Keratinocyte (primary cell): ENCODE results near the gene SASH1. TPM values are rescaled to one million over a fixed set of nuclear protein-coding genes. Genes with fewer than 3 reads are reported as not detected.

Experiments used
- DNase-seq: peaks from one replicate; pipeline ENCODE4 v3.0.0-alpha.2; 2011; ENCODE audit warnings: low read depth, missing footprints, low spot score
- FAIRE-seq: peaks from 2 replicates; lab custom pipeline; 2011; peaks lifted over from hg19 to GRCh38; lab: Jason Lieb, UNC
- H2AFZ ChIP-seq: 2 replicates; pipeline ENCODE4 v1.6.0; 2012; ENCODE audit warnings: low read length, control low read depth, inconsistent platforms; ENCODE audit not compliant: control insufficient read depth
- H3K27ac ChIP-seq: 2 replicates; pipeline ENCODE4 v1.5.1; 2011; ENCODE audit warnings: low read length; ENCODE audit not compliant: control insufficient read depth, insufficient read depth
- H3K27me3 ChIP-seq: 3 replicates; pipeline ENCODE4 v1.6.0; 2011; ENCODE audit warnings: low read length; ENCODE audit not compliant: control insufficient read depth, insufficient read depth; ENCODE audit errors: extremely low read depth
- H3K36me3 ChIP-seq, 2 experiments: 2 replicates in 1 of 2; 3 replicates in 1 of 2; pipeline ENCODE4 v1.5.1; 2011; ENCODE audit warnings: low read length in 2 of 2, mild to moderate bottlenecking in 1 of 2; ENCODE audit not compliant: control insufficient read depth in 2 of 2, insufficient read depth in 2 of 2; ENCODE audit errors: extremely low read depth in 1 of 2
- H3K4me1 ChIP-seq: 3 replicates; pipeline ENCODE4 v1.5.1; 2011; ENCODE audit warnings: low read length; ENCODE audit not compliant: control insufficient read depth, insufficient read depth; ENCODE audit errors: extremely low read depth
- H3K4me2 ChIP-seq: 3 replicates; pipeline ENCODE4 v1.6.0; 2011; ENCODE audit warnings: low read depth, low read length; ENCODE audit not compliant: control insufficient read depth, insufficient read depth; ENCODE audit errors: extremely low read depth
- H3K4me3 ChIP-seq, 3 experiments: fragments of 200-600 bp in 1 of 3; sonication (generic) in 1 of 3; 2 replicates in 2 of 3; 3 replicates in 1 of 3; pipeline ENCODE4 v1.5.1; 2011 to 2016; ENCODE audit warnings: low read length in 3 of 3, mild to moderate bottlenecking in 3 of 3, control low read depth in 2 of 3, inconsistent platforms in 1 of 3, low read depth in 1 of 3, mixed read lengths in 1 of 3, mixed run types in 1 of 3, moderate library complexity in 1 of 3; ENCODE audit not compliant: control insufficient read depth in 2 of 3, insufficient read depth in 2 of 3; ENCODE audit errors: extremely low read depth in 1 of 3
- H3K79me2 ChIP-seq: 2 replicates; pipeline ENCODE4 v1.6.0; 2012; ENCODE audit warnings: low read length; ENCODE audit not compliant: control insufficient read depth, insufficient read depth
- H3K9ac ChIP-seq: 3 replicates; pipeline ENCODE4 v1.6.0; 2011; ENCODE audit warnings: low read length; ENCODE audit not compliant: control insufficient read depth, insufficient read depth; ENCODE audit errors: extremely low read depth
- H3K9me1 ChIP-seq: 3 replicates; pipeline ENCODE4 v1.6.0; 2011; ENCODE audit warnings: low read length; ENCODE audit not compliant: control insufficient read depth, insufficient read depth; ENCODE audit errors: extremely low read depth
- H3K9me3 ChIP-seq: 2 replicates; pipeline ENCODE4 v1.5.1; 2012; ENCODE audit warnings: low read depth, low read length; ENCODE audit not compliant: control insufficient read depth
- H4K20me1 ChIP-seq: 3 replicates; pipeline ENCODE4 v1.6.0; 2011; ENCODE audit warnings: low read length; ENCODE audit not compliant: control insufficient read depth, insufficient read depth; ENCODE audit errors: extremely low read depth
- CTCF ChIP-seq, 3 experiments: IDR thresholded peaks in 1 of 3; conservative IDR thresholded peaks in 1 of 3; optimal IDR thresholded peaks in 1 of 3; 2 replicates in 2 of 3; 3 replicates in 1 of 3; pipeline versions ENCODE3 to v1.5.1; 2011; ENCODE audit warnings: low read length in 3 of 3, mild to moderate bottlenecking in 3 of 3, moderate library complexity in 2 of 3, control low read depth in 1 of 3, inconsistent platforms in 1 of 3; ENCODE audit not compliant: insufficient read depth in 2 of 3; ENCODE audit errors: extremely low read depth in 1 of 3
- EZH2 ChIP-seq: IDR thresholded peaks from one replicate; pipeline ENCODE4 v1.6.1; 2012; ENCODE audit warnings: inconsistent platforms, mild to moderate bottlenecking, low read length, moderate library complexity
- dilution Hi-C: fragments of 300-500 bp; cut with MboI; formaldehyde crosslinking; loops from one replicate; pipeline ENCODE4 v1.7.0; 2020; ENCODE audit warnings: low sequenced_read_pairs; ENCODE audit not compliant: extremely low pct_ligation_motif_present
- polyA plus RNA-seq, 5 experiments: library from polyadenylated mRNA; depleted of rRNA in 3 of 5; stranded (reverse) in 3 of 5; stranded (forward) in 1 of 5; unstranded in 1 of 5; fragments of >200 nt; gene quantifications; 1 replicate in 1 of 5; 2 replicates in 3 of 5; 3 replicates in 1 of 5; pipeline versions ENCODE4 v1.2.1 to v1.2.3, GENCODE V29; 2011 to 2012; ENCODE audit warnings: missing spikeins in 2 of 5, low read depth in 1 of 5, low replicate concordance in 1 of 5

SASH1 gene
- polyA plus RNA-seq, 1 donor (not counting 4 experiments of a cell fraction or from before 2014, with no cell fraction given): 4.4 TPM

GRCh38 chr6:148533309-148534107 is 190.9 kb downstream of the SASH1 start:
- Histone ChIP-seq H3K9ac (no peak overlapping the region), H3K9me1 (no peaks in the 10 kb centered on the region), H3K9me3 (no peaks in the 10 kb centered on the region), H3K27me3 (no peaks in the 10 kb centered on the region), H4K20me1 (no peaks in the 10 kb centered on the region), H3K27ac (no peak overlapping the region), H3K79me2 (no peaks in the 10 kb centered on the region), H3K4me2 (no peak overlapping the region), H3K4me1 (peaks cover 4% of the 10 kb centered on the region), H3K4me3 (no peak overlapping the region), H3K36me3 (peaks cover 2 to 8% of the 10 kb centered on the region in 2 experiments), H2AFZ (no peak overlapping the region)
- TF ChIP-seq CTCF (optimal IDR thresholded peaks at IDR 0.05 in 1 of 3, IDR thresholded peaks at IDR 0.05 in 1 of 3, conservative IDR thresholded peaks at IDR 0.05 in 1 of 3; ENCODE audit: extremely low read depth in 1 of 3, insufficient read depth in 2 of 3, low read length in 3 of 3) (no peak), EZH2 (no peak)
- FAIRE-seq (no peak), DNase-seq (no peak)
- dilution Hi-C loops: no loop called here

GRCh38 chr6:148534871-148535270 is 192.2 kb downstream of the SASH1 start:
- H3K36me3 ChIP-seq: peaks cover 2 to 8% of the 10 kb centered on the region in 2 experiments
- no peaks in the 10 kb centered on the region for H3K9me3 ChIP-seq
- H3K4me2 ChIP-seq: no peak overlapping the region
- H3K27me3 ChIP-seq: no peaks in the 10 kb centered on the region
- H3K9me1 ChIP-seq: no peaks in the 10 kb centered on the region
- H4K20me1 ChIP-seq: no peaks in the 10 kb centered on the region
- H3K9ac ChIP-seq: no peak overlapping the region
- H3K4me3 ChIP-seq: no peak overlapping the region
- TF ChIP-seq EZH2 (no peak), CTCF (optimal IDR thresholded peaks at IDR 0.05 in 1 of 3, IDR thresholded peaks at IDR 0.05 in 1 of 3, conservative IDR thresholded peaks at IDR 0.05 in 1 of 3; ENCODE audit: extremely low read depth in 1 of 3, insufficient read depth in 2 of 3, low read length in 3 of 3) (no peak)
- H3K79me2 ChIP-seq: no peaks in the 10 kb centered on the region
- FAIRE-seq (no peak), DNase-seq (no peak)
- no peak overlapping the region for H3K27ac ChIP-seq
- H2AFZ ChIP-seq: no peak overlapping the region
- dilution Hi-C loops: no loop called here
- peaks cover 4% of the 10 kb centered on the region for H3K4me1 ChIP-seq
